Smooth muscle cell of trachea (primary cell): ENCODE data around the gene CYP3A5. TPM values are rescaled to one million over a fixed set of nuclear protein-coding genes. Genes with fewer than 3 reads are reported as not detected.

ENCODE experiments used
- total RNA-seq: library from RNA; depleted of rRNA; stranded (reverse); fragments of >200 nt; gene quantifications from 2 replicates; pipeline ENCODE4 v1.2.1, GENCODE V29; 2014

Gene CYP3A5
- total RNA-seq = 0.17 and 0.44 TPM in 2 replicates

DNA sequence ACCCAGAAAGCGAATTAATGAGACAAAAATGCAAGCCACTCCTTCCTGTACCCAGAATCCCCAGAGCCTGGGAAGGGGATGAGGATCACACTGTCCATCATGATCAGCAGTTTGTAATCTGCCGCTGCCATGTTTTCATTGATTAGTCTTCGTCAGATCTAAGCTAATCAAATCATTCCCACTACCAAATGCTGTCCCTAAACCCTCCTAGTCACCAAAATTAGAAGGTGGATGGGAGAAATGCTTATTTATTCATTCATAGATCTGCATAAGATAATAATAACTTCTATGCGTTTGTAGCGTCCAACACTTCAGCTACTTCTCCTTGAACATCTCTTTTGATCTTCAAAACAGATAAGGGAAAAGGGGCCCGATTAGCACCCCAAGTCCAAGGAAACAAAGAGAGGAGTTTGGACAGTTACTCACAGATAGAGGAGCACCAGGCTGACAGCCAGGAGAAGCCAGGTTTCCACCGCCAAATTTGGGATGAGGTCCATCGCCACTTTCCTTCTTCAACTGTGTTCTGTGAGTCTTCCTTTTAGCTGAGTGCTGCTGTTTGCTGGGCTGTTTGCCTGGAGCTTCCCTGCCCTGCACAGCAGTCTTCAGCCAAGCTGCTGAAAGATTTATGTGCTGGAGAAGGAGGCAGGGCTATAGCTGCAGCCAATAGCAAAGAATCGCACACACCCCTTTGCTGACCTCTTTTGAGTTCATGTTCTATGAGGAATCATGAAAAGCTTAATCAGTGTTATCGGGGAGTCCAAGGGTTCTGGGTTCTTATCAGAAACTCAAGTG is at the start of gene CYP3A5:
Gene CYP3A5 (minus strand): TSS at position 597 of the 792 bp plus-strand sequence. CDS start 100 bp downstream, at position 497.

DNA sequence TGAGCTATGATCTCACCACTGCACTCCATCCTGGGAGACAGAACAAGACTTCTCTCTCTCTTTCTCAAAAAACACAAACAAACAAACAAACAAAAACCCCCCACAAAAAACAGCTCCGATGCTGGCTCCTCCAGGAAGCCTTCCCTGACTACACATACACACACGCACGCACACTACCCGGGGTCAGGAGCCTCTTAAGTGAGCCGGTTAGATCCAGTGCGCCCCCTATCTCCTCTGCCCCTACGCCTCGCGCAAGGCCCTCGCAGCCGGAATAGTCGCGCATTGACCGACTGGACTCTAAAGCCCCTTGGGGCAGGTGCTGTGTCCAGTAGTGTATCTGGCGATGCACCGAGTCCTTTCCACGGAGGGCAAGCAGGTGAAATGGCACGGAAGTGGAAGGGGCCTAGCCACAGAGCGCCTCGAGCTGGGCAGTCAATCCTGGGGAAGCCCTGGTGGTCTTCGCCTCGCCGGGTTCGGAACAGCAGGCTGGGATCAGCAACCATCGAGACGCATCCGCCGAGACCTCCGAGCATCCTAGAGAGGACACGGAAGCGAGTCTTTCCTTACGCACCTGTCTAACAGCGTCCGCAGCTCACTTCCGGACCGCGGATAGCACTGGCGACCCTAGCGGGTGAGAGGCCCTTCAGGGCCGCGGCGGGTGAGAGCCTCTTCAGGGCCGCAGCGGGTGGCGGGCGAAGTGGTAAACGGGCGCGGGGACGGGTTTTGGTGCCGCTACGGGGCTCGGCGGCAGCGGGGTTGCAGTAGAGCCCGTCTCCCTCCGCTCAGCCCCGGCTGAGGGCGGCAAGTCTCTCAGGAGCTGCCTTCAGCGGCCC is 63.2 kb downstream of the CYP3A5 start, which contains the start of gene ZSCAN25:
Gene ZSCAN25 (plus strand): TSS at position 588 of the 833 bp plus-strand sequence. CDS start 2,661 bp downstream, outside the sequence.

Other genes starting within 250 kb of the CYP3A5 start
- gene PTCD1, start 241.2 kb downstream of the CYP3A5 start, total RNA-seq = 6.8 and 12.2 TPM in 2 replicates
- 27.9 and 49.3 TPM in 2 replicates for gene CPSF4, start 241.1 kb downstream of the CYP3A5 start, total RNA-seq
- gene ATP5MF, start 213.8 kb downstream of the CYP3A5 start, total RNA-seq = 320 and 523 TPM in 2 replicates
- gene ZNF789, start 207.1 kb downstream of the CYP3A5 start, total RNA-seq = 4.6 and 9.0 TPM in 2 replicates
- gene ZNF394, start 179.7 kb downstream of the CYP3A5 start, total RNA-seq = 25.8 and 30.0 TPM in 2 replicates
- 12.2 and 12.4 TPM in 2 replicates for gene ZKSCAN5, start 175.3 kb downstream of the CYP3A5 start, total RNA-seq
- gene FAM200A, start 127.9 kb downstream of the CYP3A5 start, total RNA-seq = 10.8 and 11.3 TPM in 2 replicates
- 69.0 and 79.3 TPM in 2 replicates for gene ZNF655, start 121.4 kb downstream of the CYP3A5 start, total RNA-seq
- gene TMEM225B, start 81.7 kb downstream of the CYP3A5 start, total RNA-seq = 0.29 and 0.50 TPM in 2 replicates
- 10.3 and 10.8 TPM in 2 replicates for gene ZSCAN25, start 63.0 kb downstream of the CYP3A5 start, total RNA-seq
- 0.33 TPM in 1 of 2 replicates, not detected in the other for gene CYP3A7, start 55.2 kb upstream of the CYP3A5 start, total RNA-seq
- gene CYP3A4, start 104.2 kb upstream of the CYP3A5 start, total RNA-seq = not detected in 2 replicates
- not detected in 2 replicates for gene CYP3A43, start 148.0 kb upstream of the CYP3A5 start, total RNA-seq
- gene OR2AE1, start 197.0 kb upstream of the CYP3A5 start, total RNA-seq = not detected in 2 replicates
- 38.3 and 46.0 TPM in 2 replicates for gene TRIM4, start 239.5 kb upstream of the CYP3A5 start, total RNA-seq
- gene GJC3, start 249.6 kb upstream of the CYP3A5 start, total RNA-seq = not detected in 2 replicates